K562 (cell line): ENCODE results near the gene NOSIP. TPM values are rescaled to one million over a fixed set of nuclear protein-coding genes. Genes with fewer than 3 reads are reported as not detected.

Experiments
- BCL6 ChIP-seq: fragments of 250-450 bp; sonication (Bioruptor Pico); IDR thresholded peaks from 2 replicates; pipeline ENCODE4 v1.4.0; 2020
- DPF2 ChIP-seq: fragments of 450-650 bp; IDR thresholded peaks from 2 replicates; pipeline ENCODE4 v1.6.1; 2016
- ERF ChIP-seq: fragments of 450-650 bp; formaldehyde crosslinking; IDR thresholded peaks from 2 replicates; pipeline ENCODE4 v1.4.0; 2020; ENCODE audit warnings: mild to moderate bottlenecking, mixed read lengths
- FOXA3 ChIP-seq, 2 experiments: fragments of 450-650 bp in 1 of 2; sonication (generic) in 1 of 2; formaldehyde crosslinking; IDR thresholded peaks in 1 of 2; conservative IDR thresholded peaks in 1 of 2; 2 replicates each; pipeline versions ENCODE4 v1.4.0 to v1.8.0; 2020 to 2022; ENCODE audit warnings: mild to moderate bottlenecking in 2 of 2, missing genetic modification reagents in 1 of 2
- FOXP1 ChIP-seq: sonication (generic); formaldehyde crosslinking; IDR thresholded peaks from 2 replicates; pipeline ENCODE4 v1.8.0; 2022; ENCODE audit warnings: mild to moderate bottlenecking, missing genetic modification reagents
- HDAC1 ChIP-seq, 2 experiments: fragments of 450-650 bp; IDR thresholded peaks; 2 replicates each; pipeline ENCODE4 v1.6.1; 2016 to 2017; ENCODE audit warnings: inconsistent platforms in 1 of 2, mild to moderate bottlenecking in 1 of 2, moderate library complexity in 1 of 2
- KHSRP ChIP-seq: fragments of 450-650 bp; IDR thresholded peaks from 2 replicates; pipeline ENCODE4 v1.6.1; 2017
- KLF6 ChIP-seq: fragments of 250-450 bp; sonication (Bioruptor Pico); IDR thresholded peaks from 2 replicates; pipeline ENCODE4 v1.4.0; 2020; ENCODE audit warnings: mild to moderate bottlenecking, moderate library complexity, borderline replicate concordance
- MCM2 ChIP-seq: fragments of 450-650 bp; IDR thresholded peaks from 2 replicates; pipeline ENCODE4 v1.6.1; 2017; ENCODE audit warnings: low read depth, mild to moderate bottlenecking
- NCOR1 ChIP-seq: fragments of 450-650 bp; IDR thresholded peaks from 2 replicates; pipeline ENCODE4 v1.6.1; 2016; ENCODE audit warnings: mild to moderate bottlenecking, moderate library complexity
- PTTG1 ChIP-seq: fragments of 450-650 bp; IDR thresholded peaks from 2 replicates; pipeline ENCODE4 v1.6.1; 2016; ENCODE audit warnings: low read depth, mild to moderate bottlenecking, missing genetic modification characterization, missing compliant biosample characterization
- RAD51 ChIP-seq: fragments of 450-650 bp; IDR thresholded peaks from 2 replicates; pipeline ENCODE4 v1.7.1; 2016; ENCODE audit warnings: low read depth, mild to moderate bottlenecking, borderline replicate concordance
- ZSCAN32 ChIP-seq: fragments of 450-650 bp; formaldehyde crosslinking; IDR thresholded peaks from 2 replicates; pipeline ENCODE4 v1.4.0; 2020; ENCODE audit warnings: mild to moderate bottlenecking, moderate library complexity
- polyA plus RNA-seq, 8 experiments: library from polyadenylated mRNA; depleted of rRNA in 4 of 8; stranded (reverse) in 5 of 8; unstranded in 3 of 8; fragments of >200 nt; fragmentation: Nextera tagmentation in 2 of 8; fragmentation: Illumina TruSeq in 1 of 8; extraction: Ambion mirVana in 2 of 8; extraction: Trizol in 1 of 8; gene quantifications; 2 replicates each; pipeline versions ENCODE4 v1.2.1 to v1.2.3, GENCODE V29; 2011 to 2014; ENCODE audit warnings: inconsistent platforms in 1 of 8, missing spikeins in 1 of 8
- total RNA-seq, 7 experiments: library from RNA; depleted of rRNA in 6 of 7; stranded (reverse); fragments of >200 nt in 6 of 7; fragmentation: Illumina TruSeq in 2 of 7; extraction: Trizol in 2 of 7; gene quantifications; 2 replicates each; pipeline versions ENCODE4 v1.2.1 to v1.2.3, GENCODE V29; 2011 to 2021; ENCODE audit warnings: low replicate concordance in 1 of 7
- TF ChIP-seq, protein P1 (sequence below): fragments of 450-650 bp; IDR thresholded peaks from 2 replicates; pipeline ENCODE4 v1.6.1; 2016; ENCODE audit warnings: borderline replicate concordance
- TF ChIP-seq, protein P2 (sequence below): fragments of 450-650 bp; conservative IDR thresholded peaks from 2 replicates; pipeline ENCODE4 v1.6.1; 2016; ENCODE audit warnings: missing genetic modification characterization, low read depth, mild to moderate bottlenecking, control low read depth, missing compliant biosample characterization
- TF ChIP-seq, protein P3 (sequence below): fragments of 150-350 bp; IDR thresholded peaks from 2 replicates; pipeline ENCODE4 v1.6.1; 2014; ENCODE audit warnings: low read depth, mild to moderate bottlenecking, low read length, borderline replicate concordance
- TF ChIP-seq, protein P4 (sequence below): sonication (generic); formaldehyde crosslinking; IDR thresholded peaks from 2 replicates; pipeline ENCODE4 v1.8.0; 2022; ENCODE audit warnings: mild to moderate bottlenecking, missing genetic modification reagents

The NOSIP gene
- total and polyA plus RNA-seq, 9 of the 15 experiments (the other 6 are each of a cell fraction or from before 2014, with no cell fraction given), result 14.4 to 153 (median 79.9) TPM

DNA sequence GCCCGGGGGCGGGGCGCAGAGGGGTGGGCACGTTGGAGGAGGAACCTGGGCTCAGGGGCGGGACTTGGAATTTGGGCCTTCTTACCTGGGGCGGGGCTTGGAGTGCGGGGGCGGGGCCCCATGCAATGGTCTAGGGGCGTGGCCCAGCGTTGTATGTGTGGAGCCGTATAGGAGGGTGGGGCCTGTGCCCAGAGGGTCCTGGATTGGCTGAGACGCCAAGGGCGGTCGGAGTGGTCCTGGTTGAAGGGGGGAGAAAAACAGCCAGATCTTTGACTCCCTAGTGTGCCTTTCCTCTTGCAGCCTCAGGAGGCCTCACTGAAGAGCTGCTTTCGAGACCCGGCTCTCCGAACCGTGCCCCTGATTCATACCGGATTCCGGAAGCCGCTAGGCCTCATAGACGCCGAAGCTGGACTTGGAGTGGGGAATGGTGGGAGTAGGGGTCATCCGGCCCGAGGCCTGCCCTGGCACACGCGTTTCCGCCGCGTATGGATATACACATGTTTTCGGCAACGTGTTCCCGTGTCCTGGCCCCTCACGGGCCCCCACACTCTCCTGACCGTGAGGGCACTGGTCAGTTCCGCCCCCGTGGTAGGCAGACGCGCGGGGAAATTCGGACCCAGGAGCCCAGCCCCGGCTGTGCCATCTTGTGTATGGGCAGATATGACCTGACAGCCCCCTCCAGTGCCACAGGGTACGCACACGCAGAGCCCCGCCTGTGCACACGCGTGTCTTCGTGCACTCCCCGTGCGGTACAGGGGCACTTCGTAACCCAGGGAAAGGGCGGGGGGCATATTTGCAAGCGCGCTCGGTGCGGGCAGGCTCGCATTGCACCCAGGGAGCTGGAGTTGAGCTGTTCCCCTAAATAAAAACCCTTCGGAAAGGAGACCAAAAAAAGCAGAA is 10.0 kb upstream of the NOSIP start (continued):
- TF ChIP-seq PTTG1, result no peak
- TF ChIP-seq KLF6 (CRISPR knock-in tag), result no peak
- TF ChIP-seq ERF (CRISPR knock-in tag), result peak; percentile 19; the same call in 1 of the 2 replicates
- TF ChIP-seq, protein P1, sequence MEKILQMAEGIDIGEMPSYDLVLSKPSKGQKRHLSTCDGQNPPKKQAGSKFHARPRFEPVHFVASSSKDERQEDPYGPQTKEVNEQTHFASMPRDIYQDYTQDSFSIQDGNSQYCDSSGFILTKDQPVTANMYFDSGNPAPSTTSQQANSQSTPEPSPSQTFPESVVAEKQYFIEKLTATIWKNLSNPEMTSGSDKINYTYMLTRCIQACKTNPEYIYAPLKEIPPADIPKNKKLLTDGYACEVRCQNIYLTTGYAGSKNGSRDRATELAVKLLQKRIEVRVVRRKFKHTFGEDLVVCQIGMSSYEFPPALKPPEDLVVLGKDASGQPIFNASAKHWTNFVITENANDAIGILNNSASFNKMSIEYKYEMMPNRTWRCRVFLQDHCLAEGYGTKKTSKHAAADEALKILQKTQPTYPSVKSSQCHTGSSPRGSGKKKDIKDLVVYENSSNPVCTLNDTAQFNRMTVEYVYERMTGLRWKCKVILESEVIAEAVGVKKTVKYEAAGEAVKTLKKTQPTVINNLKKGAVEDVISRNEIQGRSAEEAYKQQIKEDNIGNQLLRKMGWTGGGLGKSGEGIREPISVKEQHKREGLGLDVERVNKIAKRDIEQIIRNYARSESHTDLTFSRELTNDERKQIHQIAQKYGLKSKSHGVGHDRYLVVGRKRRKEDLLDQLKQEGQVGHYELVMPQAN, result peak; percentile 79
- TF ChIP-seq, protein P2, sequence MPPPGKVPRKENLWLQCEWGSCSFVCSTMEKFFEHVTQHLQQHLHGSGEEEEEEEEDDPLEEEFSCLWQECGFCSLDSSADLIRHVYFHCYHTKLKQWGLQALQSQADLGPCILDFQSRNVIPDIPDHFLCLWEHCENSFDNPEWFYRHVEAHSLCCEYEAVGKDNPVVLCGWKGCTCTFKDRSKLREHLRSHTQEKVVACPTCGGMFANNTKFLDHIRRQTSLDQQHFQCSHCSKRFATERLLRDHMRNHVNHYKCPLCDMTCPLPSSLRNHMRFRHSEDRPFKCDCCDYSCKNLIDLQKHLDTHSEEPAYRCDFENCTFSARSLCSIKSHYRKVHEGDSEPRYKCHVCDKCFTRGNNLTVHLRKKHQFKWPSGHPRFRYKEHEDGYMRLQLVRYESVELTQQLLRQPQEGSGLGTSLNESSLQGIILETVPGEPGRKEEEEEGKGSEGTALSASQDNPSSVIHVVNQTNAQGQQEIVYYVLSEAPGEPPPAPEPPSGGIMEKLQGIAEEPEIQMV (tag), result no peak
- no peak for TF ChIP-seq BCL6 (CRISPR knock-in tag)
- 0 out of 2 replicates have a peak, but pooled peaks have one; percentile 11 for TF ChIP-seq KHSRP
- TF ChIP-seq FOXA3 (CRISPR knock-in tag; conservative IDR thresholded peaks at IDR 0.05 in 1 of 2, IDR thresholded peaks at IDR 0.05 in 1 of 2), result peak in 1 of 2 experiments; percentile 74; a peak in 1 of 4 replicates
- TF ChIP-seq ZSCAN32 (CRISPR knock-in tag), result no peak
- TF ChIP-seq, protein P3, sequence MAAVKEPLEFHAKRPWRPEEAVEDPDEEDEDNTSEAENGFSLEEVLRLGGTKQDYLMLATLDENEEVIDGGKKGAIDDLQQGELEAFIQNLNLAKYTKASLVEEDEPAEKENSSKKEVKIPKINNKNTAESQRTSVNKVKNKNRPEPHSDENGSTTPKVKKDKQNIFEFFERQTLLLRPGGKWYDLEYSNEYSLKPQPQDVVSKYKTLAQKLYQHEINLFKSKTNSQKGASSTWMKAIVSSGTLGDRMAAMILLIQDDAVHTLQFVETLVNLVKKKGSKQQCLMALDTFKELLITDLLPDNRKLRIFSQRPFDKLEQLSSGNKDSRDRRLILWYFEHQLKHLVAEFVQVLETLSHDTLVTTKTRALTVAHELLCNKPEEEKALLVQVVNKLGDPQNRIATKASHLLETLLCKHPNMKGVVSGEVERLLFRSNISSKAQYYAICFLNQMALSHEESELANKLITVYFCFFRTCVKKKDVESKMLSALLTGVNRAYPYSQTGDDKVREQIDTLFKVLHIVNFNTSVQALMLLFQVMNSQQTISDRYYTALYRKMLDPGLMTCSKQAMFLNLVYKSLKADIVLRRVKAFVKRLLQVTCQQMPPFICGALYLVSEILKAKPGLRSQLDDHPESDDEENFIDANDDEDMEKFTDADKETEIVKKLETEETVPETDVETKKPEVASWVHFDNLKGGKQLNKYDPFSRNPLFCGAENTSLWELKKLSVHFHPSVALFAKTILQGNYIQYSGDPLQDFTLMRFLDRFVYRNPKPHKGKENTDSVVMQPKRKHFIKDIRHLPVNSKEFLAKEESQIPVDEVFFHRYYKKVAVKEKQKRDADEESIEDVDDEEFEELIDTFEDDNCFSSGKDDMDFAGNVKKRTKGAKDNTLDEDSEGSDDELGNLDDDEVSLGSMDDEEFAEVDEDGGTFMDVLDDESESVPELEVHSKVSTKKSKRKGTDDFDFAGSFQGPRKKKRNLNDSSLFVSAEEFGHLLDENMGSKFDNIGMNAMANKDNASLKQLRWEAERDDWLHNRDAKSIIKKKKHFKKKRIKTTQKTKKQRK, result no peak
- TF ChIP-seq DPF2, result peak; percentile 73
- TF ChIP-seq NCOR1, result no peak
- no peak for TF ChIP-seq RAD51
- peak; percentile 89 for TF ChIP-seq FOXP1
- TF ChIP-seq HDAC1 (IDR thresholded peaks at IDR 0.05), result peak in 1 of 2 experiments; percentile 76; a peak in 2 of 4 replicates
- TF ChIP-seq, protein P4, sequence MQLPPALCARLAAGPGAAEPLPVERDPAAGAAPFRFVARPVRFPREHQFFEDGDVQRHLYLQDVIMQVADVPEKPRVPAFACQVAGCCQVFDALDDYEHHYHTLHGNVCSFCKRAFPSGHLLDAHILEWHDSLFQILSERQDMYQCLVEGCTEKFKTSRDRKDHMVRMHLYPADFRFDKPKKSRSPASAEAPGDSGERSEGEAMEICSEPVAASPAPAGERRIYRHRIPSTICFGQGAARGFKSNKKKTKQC, result peak; percentile 66; the same call in 1 of the 2 replicates
- no peak for TF ChIP-seq MCM2
